PC-9 (cell line): ENCODE measurements around the gene ARHGAP18. TPM values are rescaled to one million over a fixed set of nuclear protein-coding genes. Genes with fewer than 3 reads are reported as not detected.
A peak's percentile ranks its signal among the peaks of the same experiment; 100 is the strongest.

Experiments used
- BruUV-seq: library from RNA; stranded (reverse); fragments of 400-500 nt; replicated peaks from 2 replicates; lab custom pipeline; 2021; lab: Mats Ljungman, UMichigan
- CTCF ChIA-PET: fragments of 300-600 bp; sonication (Branson Sonifier 250); formaldehyde crosslinking; loops from one replicate; lab custom pipeline; 2022; ENCODE audit warnings: antibody characterized with exemption; lab: Charles Lee
- POLR2A ChIA-PET: fragments of 300-600 bp; sonication (Branson Sonifier 250); formaldehyde crosslinking; loops from one replicate; lab custom pipeline; 2022; ENCODE audit warnings: antibody characterized with exemption; ENCODE audit not compliant: unreplicated experiment; lab: Charles Lee
- DNase-seq, 2 experiments: peaks; one replicate each; pipeline versions ENCODE4 v3.0.0 to v3.0.0-alpha.2; 2015 to 2022; ENCODE audit warnings: mixed read lengths in 1 of 2
- H2AFZ ChIP-seq: fragments of 200-600 bp; sonication (generic); 2 replicates; pipeline ENCODE4 v1.8.1; 2017; ENCODE audit warnings: antibody characterized with exemption
- H3F3A ChIP-seq: fragments of 200-600 bp; sonication (generic); 2 replicates; pipeline ENCODE4 v1.8.1; 2017; ENCODE audit warnings: antibody characterized with exemption, mild to moderate bottlenecking, low read depth; ENCODE audit not compliant: insufficient read depth
- H3K27ac ChIP-seq: fragments of 200-600 bp; sonication (generic); 2 replicates; pipeline ENCODE4 v1.6.1; 2016; ENCODE audit warnings: mixed run types
- H3K27me3 ChIP-seq: fragments of 200-600 bp; sonication (generic); 2 replicates; pipeline ENCODE4 v1.6.1; 2016; ENCODE audit warnings: low read depth, mixed run types; ENCODE audit not compliant: insufficient read depth
- H3K36me3 ChIP-seq: fragments of 200-600 bp; sonication (generic); 2 replicates; pipeline ENCODE4 v1.6.1; 2016; ENCODE audit warnings: low read depth, mixed run types
- H3K4me1 ChIP-seq: fragments of 200-600 bp; sonication (generic); replicated peaks from 2 replicates; pipeline ENCODE4 v1.6.1; 2016; ENCODE audit warnings: mixed run types; ENCODE audit not compliant: insufficient read depth
- H3K4me2 ChIP-seq: fragments of 200-600 bp; sonication (generic); 2 replicates; pipeline ENCODE4 v1.6.1; 2017; ENCODE audit warnings: mixed run types
- H3K4me3 ChIP-seq: fragments of 200-600 bp; sonication (generic); 2 replicates; pipeline ENCODE4 v1.6.1; 2016; ENCODE audit warnings: mixed run types
- H3K79me2 ChIP-seq: fragments of 200-600 bp; sonication (generic); 2 replicates; pipeline ENCODE4 v1.6.1; 2017; ENCODE audit warnings: low read depth, mixed run types
- H3K9me2 ChIP-seq: fragments of 200-600 bp; sonication (generic); 2 replicates; pipeline ENCODE4 v1.8.1; 2017; ENCODE audit warnings: mild to moderate bottlenecking; ENCODE audit not compliant: insufficient read depth
- H3K9me3 ChIP-seq: fragments of 200-600 bp; sonication (generic); 2 replicates; pipeline ENCODE4 v1.8.1; 2016; ENCODE audit warnings: low read depth; ENCODE audit not compliant: insufficient read depth
- H4K20me1 ChIP-seq: fragments of 200-600 bp; sonication (generic); 2 replicates; pipeline ENCODE4 v1.8.1; 2017; ENCODE audit not compliant: insufficient read depth
- CTCF ChIP-seq: fragments of 200-600 bp; sonication (generic); conservative IDR thresholded peaks from 2 replicates; pipeline ENCODE4 v1.6.1; 2017; ENCODE audit warnings: mixed run types, antibody characterized with exemption, mild to moderate bottlenecking, moderate library complexity
- EZH2 ChIP-seq: fragments of 200-600 bp; sonication (generic); IDR thresholded peaks from 2 replicates; pipeline ENCODE4 v1.8.0; 2017; ENCODE audit warnings: antibody characterized with exemption, low read depth
- intact Hi-C: fragments of 100-400 bp; cut with micrococcal nuclease; formaldehyde crosslinking; loops from one replicate; pipeline ENCODE4 v1.10.0; 2022; ENCODE audit not compliant: unreplicated experiment
- total RNA-seq: library from RNA; stranded (reverse); gene quantifications from 2 replicates; pipeline ENCODE4 v1.2.3, GENCODE V29; 2021

ARHGAP18 gene
- total RNA-seq, 1 experiment from 2014 or later: 15.0 TPM

- Histone ChIP-seq H3K4me3 (no peak overlapping the region), H3K9me3 (peaks cover 20% of the 10 kb centered on the region), H3K36me3 (no peaks in the 10 kb centered on the region), H3K4me2 (no peak overlapping the region), H3K4me1 (peaks cover 36% of the 10 kb centered on the region), H2AFZ (no peak overlapping the region), H4K20me1 (no peaks in the 10 kb centered on the region), H3K27ac (no peak overlapping the region), H3K9me2 (no peaks in the 10 kb centered on the region), H3F3A (peaks cover 32% of the 10 kb centered on the region), H3K27me3 (no peaks in the 10 kb centered on the region), H3K79me2 (no peaks in the 10 kb centered on the region)
- TF ChIP-seq CTCF (no peak), EZH2 (no peak)
- POLR2A ChIA-PET: no interaction called here
- intact Hi-C loops: loop anchor here (5.0 kb wide), 1 partner anchor 178 kb away; no protein-coding TSS in a partner anchor
- no peak for DNase-seq
- CTCF ChIA-PET: no interaction called here
- no TSS peak for BruUV-seq
Observed at GRCh38 chr6:129670634-129671033, 39.3 kb downstream of the ARHGAP18 start.

GRCh38 chr6:129667621-129668020, 42.4 kb downstream of the ARHGAP18 start:
- ChIA-PET POLR2A (interaction anchor here (0.6 kb wide), 1 partner anchor 63 kb away, joined by 6 read pairs; no protein-coding TSS in a partner anchor), CTCF (no interaction called here)
- Histone ChIP-seq H3K4me2 (no peak overlapping the region), H3K9me2 (no peaks in the 10 kb centered on the region), H3K27me3 (no peaks in the 10 kb centered on the region), H3K9me3 (peaks cover 10% of the 10 kb centered on the region), H3K4me1 (peaks cover 20% of the 10 kb centered on the region), H3K4me3 (no peak overlapping the region), H3F3A (peaks cover 13% of the 10 kb centered on the region), H3K79me2 (no peaks in the 10 kb centered on the region), H2AFZ (no peak overlapping the region), H4K20me1 (no peaks in the 10 kb centered on the region), H3K36me3 (no peaks in the 10 kb centered on the region), H3K27ac (no peak overlapping the region)
- TF ChIP-seq CTCF (no peak), EZH2 (no peak)
- DNase-seq: peak; percentile 59 to 61
- no TSS peak for BruUV-seq
- intact Hi-C loops: no loop called here

GRCh38 chr6:129667034-129667433, 42.9 kb downstream of the ARHGAP18 start:
- intact Hi-C loops: no loop called here

More at GRCh38 chr6:129667034-129667433, 42.9 kb downstream of the ARHGAP18 start:
- no TSS peak for BruUV-seq
- Histone ChIP-seq H3F3A (peaks cover 7% of the 10 kb centered on the region; the same call in 1 of the 2 replicates), H3K9me3 (peaks cover 4% of the 10 kb centered on the region), H3K36me3 (no peaks in the 10 kb centered on the region), H3K4me1 (peaks cover 14% of the 10 kb centered on the region), H3K4me3 (no peak overlapping the region), H3K27me3 (no peaks in the 10 kb centered on the region), H3K79me2 (no peaks in the 10 kb centered on the region), H3K27ac (no peak overlapping the region), H3K9me2 (no peaks in the 10 kb centered on the region), H2AFZ (no peak overlapping the region), H3K4me2 (no peak overlapping the region), H4K20me1 (no peaks in the 10 kb centered on the region)
- TF ChIP-seq EZH2: no peak
- peak; percentile 37; the same call in 1 of the 2 replicates for TF ChIP-seq CTCF
- no peak for DNase-seq
- ChIA-PET POLR2A (no interaction called here), CTCF (no interaction called here)
